ENCODE data around the gene LDHAL6B.

LDHAL6B gene

DNA sequence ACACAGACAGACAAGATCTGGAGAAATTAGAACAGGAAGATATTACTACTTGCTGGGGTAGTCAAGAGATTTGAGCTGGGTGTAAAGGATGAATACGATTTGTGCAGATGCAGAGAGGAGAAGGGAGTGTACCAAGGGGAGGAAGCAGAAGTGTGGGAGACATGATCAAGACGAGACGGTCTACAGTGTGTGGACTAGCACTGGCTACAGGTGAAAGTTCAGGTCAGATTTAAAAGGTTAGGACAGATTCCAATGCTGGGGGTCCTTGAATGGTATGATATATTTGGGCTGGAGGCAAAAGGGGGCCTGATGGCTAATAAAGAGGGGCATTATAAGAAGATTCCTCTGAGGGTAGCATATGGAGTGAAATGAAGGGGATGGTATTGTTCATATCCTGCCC is 12.1 kb downstream of the LDHAL6B start:
- DNase-seq (ENCODE audit: low read depth) = no peak

DNA sequence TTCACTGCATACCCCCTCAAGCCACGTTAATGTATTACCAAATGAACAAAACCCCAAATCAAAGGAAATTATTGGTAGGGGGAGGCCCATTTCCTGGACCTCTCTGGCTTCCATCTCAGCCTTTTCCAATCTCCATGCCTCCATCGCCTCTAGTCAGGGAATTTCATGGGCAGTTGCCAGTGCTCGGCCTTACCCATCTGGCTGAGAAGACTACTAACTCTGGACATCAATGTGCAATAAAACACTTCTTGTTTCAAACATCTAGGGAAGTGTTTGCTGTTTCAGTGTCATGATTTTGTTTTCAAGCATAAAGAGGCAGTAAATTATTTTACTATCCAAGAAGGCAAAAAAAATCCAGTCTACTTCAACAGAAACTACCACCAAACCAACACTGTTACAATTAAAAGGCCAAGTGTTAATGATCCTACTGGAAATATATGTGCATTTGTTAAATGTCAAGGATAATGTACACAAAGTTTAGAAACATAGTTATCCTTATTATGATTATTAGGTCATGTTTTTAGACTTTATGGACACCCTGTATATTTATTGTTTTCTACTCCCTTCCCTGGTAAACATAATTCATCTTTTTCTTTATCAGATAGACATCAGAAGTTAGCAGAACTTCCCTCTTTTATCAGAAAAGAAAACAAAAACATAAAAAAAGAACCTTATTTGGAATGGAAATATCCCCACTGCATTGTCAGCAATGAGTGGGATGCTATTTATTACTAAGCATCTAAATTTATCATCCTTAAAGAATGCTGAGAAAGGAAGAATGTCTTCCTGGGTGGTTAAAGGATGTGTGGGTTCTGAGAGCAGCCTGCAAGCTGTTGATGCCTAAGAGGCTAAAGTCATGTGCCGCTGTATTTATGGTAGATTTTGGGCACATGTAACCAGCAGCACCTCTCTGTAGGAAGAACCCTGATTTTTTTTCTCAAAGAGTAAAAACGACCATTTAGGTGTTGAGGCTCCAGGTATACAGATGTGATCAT is 15.2 kb downstream of the LDHAL6B start:
- peak; percentile 81 for DNase-seq (ENCODE audit: low read depth)

DNA sequence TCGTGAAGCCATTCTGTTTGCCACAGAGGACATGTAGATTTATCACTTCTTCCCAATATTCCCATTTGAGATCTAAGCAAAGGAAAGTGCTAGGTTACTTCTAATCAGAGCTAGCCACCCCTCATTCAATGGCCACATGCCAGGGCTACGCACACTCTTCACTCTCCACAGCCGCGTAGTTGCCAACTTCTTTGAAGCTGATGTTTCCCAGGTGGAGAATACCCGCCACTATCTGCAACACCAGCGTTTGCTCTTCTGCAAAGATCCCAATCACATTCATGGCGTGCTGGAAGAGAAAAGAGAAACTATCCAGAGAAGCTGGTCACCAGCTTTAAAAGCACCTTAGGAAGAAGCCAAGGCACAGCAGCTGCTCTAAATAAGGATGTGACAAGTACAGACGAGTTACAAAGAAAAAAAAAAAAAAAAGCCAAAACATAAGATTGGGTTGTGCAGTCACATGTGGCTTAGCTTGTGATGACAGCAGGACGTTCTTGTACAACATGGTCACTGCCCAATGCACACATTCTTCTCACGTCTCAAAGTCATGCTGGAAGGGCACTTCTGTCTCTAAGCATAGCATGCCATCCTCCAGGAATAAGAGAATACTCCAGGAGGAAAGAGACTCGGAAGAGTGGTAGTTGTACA is 16.4 kb downstream of the LDHAL6B start:
- DNase-seq (ENCODE audit: low read depth) = no peak

DNA sequence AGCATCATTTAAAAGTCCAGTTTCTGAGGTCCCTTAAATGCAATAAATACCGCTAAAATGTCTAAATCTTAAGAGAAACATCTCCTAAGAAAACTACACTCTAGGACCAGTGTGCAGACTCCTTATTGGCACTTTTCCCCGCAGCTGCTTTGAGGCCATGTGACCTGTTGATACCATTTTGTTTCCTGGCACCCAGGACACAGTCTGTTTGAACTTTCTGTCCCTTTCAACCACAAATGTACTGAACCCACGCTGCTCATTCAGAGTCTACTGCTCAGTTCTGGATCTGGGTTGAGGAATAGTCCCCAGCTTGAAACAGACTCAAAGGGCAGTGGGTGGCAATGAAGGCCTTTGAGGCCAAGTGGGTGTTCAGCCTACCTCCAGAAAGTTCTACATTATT is 17.1 kb downstream of the LDHAL6B start:
- DNase-seq (ENCODE audit: low read depth) = no peak

DNA sequence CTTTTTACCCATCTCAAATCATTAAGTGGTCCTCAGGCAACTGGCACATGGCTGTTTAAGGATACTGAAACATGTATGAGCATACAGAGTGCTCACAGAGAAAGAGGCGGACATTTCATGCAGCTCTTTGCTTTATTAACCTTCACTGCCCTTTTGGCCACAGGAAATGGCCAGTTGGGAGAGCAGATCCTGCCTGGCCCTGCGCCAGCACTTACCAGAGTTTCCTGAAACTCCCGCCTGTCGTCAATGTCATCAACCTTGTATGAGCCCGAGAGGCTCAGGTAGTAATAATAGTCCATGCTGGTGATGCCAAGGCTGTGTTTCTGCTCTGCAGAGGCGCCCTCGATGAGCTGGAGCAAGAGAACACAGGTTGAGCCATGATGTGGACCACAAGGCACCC is 17.8 kb downstream of the LDHAL6B start:
- no peak for DNase-seq (ENCODE audit: low read depth)

DNA sequence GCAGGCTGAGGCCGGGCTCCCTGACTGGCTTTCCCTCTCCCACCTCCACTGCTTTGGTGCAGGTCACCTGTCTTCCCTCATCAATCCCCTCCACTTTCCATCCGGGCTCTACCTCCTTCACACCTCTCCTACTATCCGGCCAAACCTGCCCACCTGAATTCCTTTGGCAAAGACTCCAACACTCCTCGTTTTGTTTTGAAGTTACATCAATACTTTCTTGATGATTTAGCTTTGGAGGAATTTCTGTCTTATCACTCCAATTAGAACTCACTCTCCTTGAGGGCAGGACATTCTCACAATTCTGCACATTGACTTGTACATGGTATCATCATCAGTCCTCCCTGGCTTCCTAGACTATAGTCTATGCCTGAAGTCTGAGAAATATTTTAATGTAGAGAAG is 20.4 kb downstream of the LDHAL6B start:
- DNase-seq (ENCODE audit: low read depth) = no peak

DNA sequence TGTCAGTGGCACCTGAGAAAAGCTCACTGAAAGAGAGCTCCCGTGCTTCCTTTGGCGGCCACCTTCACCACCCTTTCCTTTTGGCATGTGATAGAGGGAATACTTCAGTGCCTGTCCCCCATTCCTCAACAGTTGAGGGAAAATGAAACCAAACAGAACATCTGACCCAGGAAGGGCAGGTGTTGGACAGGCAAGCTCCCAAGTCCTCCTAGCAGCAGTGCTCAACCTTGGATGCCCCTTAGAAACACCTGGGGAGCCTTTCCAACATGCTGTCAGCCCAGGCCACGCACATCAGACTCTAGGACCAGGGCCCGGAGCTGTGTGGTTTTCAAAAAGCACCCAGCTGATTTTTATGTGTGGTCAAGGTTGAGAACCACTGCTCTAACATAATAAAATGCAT is 22.4 kb downstream of the LDHAL6B start:
- no peak for DNase-seq (ENCODE audit: low read depth)

DNA sequence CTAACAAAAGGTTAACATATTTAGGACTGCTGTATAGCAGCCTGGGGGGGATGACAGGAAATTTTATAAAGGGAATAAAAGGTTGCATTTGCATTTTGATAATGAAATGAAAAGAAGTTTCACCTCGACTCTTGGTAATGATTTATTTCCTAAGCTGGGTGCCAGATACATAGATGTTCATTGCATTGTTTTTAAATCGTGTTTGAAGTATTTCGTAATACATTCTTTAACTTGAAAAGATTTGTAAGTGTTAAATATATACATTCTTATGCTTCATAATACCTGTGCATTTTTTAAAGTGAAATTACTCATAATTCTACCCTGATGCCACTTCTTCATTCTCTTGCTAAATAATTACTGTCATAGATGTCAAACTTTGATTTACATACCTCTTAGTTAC is 22.8 kb downstream of the LDHAL6B start:
- DNase-seq (ENCODE audit: low read depth) = no peak

DNA sequence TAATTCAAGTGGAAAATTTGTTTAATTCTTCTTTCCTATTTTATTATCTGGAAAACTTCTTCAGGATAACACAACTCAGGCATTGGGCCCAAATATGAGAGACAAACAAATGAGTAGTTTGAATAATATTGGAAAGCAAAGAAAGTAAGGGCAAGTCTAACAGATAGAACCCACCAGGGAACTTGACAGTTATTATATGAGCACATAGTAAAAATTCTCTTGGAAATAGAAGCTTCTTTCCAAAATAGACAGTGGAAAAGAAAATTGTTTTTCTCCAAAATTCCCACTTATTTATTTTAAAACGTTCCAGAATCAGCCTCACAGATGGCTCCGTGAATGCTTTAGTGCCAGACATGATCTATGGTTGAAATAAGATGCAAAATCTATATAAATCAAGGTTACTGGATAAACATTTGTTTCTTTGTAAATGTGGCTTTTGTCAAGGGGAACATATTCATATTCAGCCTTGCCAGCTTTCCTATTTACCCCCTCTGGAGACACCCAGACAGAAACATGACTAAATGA is 23.9 kb downstream of the LDHAL6B start:
- DNase-seq (ENCODE audit: low read depth) = no peak

DNA sequence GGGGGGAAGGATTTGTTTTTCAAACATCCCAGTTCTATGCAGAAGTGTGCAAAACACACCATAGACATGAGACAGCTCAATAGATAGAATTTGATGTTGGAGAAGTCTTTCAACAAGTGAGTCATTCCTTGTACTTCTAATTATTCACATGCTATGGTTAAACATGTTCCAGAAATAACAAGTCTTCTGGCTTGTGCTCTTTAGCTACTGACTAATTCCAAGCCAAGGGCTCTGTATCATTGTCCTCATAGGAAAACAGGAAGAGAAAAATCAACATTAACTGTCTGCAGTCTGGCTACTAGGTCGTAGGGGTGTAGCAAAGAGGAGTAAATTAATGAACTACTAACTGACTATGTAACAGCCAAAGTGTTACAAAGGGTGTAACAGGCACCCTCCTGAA is 25.8 kb downstream of the LDHAL6B start:
- DNase-seq (ENCODE audit: low read depth) = peak; percentile 17

DNA sequence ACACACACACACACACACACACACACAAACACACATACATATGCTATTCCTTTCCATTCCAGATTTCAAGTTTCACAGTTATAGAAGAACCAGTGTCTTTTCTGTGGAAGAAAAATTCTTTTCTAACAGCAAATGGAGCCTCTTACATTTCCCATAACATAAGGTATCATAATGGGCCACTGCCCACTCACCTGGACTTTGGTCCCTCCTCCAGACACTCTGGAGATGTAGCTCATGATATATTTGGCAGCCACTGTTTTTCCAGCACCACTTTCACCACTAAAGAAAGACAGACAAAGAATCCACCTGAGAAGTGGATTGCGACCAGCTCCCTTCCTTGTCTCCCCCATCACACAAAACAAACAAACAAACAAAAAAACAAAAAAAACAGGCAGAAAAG is 29.8 kb downstream of the LDHAL6B start:
- no peak for DNase-seq (ENCODE audit: low read depth)

DNA sequence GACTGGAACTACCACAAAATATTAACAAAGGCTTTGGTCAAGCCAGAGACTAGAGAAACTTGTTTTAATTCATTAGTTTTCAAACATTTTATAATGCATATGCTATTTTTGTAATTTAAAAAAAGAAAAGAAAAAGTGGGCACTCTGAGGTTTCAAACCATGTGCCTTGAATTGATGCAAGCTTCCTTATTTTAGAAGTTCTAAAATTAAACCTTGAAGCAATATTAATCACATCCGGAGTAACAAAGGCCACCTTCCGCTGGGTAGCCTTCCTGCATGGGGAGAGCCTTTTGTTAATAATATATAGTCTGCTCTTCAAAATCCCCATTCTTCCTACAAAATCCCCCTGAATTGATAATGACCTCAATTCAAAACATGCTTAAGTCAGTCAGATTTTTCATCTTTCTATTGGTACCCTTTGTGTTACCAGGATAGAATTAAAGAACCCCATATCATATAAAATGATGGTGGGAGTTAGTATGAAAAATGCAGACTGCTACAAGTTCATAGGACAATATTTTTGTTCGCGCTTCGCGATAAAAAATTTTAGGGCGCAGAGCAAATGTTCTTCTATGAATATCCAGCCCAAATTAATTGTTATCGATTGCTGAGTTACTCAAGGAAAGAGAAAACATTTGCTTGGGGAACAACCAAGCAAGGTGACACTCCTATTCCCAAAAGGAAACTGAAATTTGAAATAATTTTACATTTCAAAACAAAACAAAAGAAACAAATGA is 30.6 kb downstream of the LDHAL6B start:
- no peak for DNase-seq (ENCODE audit: low read depth)

DNA sequence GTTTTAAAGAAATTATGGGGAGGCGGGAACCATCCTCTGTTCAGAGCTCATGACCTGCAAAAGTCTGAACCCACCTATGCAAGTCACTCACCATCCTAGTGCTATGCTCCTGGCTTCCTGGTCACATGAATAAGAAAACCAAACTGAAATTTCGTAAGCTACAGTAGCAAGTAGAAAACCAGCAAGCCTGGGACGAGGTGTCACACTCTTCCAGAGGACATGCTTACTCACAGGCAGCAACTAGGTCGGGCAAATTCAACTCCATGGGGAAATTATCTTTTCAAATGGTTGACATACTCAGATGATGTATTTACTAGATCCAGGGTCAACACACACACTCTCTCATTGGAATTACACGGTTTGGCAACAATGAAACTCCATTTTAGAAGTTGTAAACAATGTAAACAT is 31.3 kb downstream of the LDHAL6B start:
- no peak for DNase-seq (ENCODE audit: low read depth)

DNA sequence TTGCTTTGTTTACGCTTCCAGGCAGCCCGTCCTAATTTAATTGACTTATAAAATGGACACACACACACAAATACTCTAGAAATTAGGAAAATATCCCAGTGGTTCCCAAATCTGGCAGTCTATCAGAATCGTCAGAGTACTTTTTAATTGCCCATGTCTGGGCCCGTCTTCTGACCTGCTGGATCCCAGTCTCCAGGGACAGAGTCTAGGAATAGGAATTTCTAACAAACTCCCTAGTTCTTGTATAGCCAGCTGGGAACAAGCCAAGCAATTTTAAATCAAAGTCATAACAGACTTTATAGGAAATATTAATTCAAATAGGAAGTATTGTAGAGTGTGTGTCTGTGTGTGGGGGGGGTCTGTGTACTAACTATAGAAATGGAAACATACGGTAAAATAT is 33.4 kb downstream of the LDHAL6B start:
- no peak for DNase-seq (ENCODE audit: low read depth)

DNA sequence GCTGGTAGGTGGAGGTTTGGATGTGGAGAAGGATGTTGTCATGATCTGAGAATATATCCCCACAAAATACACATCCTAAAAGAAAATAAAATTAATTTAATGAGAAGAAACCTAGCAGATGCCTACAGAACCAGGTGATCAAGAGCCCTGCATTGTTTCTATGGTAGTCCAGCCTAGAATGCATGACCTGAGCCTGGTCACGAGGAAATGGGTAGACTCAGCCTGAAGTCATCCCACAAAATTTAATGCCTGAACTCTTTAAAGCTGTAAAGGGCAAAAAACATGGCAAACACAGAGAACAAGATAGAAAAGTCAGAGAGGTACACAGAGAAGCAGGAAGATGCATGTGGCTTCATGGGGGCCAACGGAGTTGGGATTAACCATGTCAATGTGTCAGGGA is 36.0 kb downstream of the LDHAL6B start:
- no peak for DNase-seq (ENCODE audit: low read depth)

DNA sequence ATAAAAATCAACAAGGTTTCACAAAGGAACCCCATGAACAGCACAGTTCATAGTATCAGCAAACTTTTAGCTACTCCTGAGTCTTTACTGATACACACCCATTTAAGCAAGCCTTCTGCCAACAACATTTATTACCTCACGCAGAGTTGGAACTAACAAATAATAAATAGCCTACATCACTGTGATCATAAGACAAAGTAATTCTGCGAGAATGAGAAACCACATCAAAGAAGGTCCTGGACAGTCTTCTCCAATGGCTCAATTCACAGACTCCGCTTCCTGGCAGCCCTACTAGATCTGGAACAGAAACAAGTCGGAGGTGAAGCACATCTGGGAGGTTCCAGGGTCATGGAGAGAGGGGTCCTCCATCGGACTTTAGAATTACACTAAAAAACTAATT is 37.0 kb downstream of the LDHAL6B start:
- no peak for DNase-seq (ENCODE audit: low read depth)

DNA sequence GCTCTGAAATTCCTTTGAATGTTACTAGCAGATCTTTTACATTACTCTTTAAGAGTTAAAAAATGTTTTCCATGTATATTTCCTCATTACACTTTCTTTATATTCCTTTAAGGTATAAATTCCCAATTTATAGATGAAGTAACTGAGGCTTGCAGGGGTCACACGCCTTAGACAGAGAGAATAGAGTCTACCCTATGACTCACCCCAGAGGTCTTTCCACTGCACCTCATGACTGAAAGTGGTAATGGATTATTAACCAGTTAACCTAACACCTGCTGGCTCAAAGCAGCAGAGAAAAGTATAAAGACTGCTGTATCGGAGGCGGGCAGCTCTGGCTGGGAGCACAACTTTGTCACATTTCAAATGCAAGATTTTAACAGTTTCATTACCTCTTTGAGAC is 37.7 kb downstream of the LDHAL6B start:
- DNase-seq (ENCODE audit: low read depth) = no peak

DNA sequence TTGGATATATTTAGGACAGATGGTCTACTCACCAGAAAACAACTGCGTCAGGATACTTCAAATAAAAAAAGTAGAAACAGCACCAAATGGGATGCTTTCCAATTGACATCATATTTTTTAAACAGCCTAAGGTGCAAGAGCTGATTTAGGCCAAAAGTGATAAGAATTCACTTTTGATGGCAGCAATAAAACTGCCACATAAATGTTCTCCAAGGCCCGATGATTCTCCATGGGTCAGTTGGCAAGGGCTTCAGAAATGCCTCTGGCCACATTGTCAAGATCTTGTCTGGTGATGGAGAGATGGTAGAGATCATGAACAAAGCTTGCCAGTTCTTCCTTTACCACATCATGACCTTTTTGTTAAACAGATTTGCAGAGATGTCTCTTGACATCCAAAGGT is 38.9 kb downstream of the LDHAL6B start:
- DNase-seq (ENCODE audit: low read depth) = no peak

DNA sequence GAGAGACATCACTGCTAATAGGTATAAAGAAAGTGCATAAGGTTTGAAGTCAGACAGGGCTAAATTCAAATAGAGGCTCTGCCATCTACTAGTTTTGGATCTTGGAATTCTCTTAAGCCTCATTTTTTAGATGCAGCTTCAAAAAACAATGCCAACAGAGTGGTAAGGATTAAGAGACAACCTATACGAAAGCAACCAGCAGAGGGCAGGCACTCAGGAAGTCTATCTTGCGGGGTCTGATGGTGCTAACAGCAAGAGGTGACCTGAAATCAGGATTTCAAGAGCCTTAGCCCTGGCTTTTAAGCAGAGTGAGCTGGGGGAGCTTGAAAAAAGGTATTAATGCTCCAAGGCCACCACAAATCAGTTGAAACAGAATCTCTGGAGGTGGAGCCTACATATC is 40.7 kb downstream of the LDHAL6B start:
- peak; percentile 39 for DNase-seq (ENCODE audit: low read depth)

DNA sequence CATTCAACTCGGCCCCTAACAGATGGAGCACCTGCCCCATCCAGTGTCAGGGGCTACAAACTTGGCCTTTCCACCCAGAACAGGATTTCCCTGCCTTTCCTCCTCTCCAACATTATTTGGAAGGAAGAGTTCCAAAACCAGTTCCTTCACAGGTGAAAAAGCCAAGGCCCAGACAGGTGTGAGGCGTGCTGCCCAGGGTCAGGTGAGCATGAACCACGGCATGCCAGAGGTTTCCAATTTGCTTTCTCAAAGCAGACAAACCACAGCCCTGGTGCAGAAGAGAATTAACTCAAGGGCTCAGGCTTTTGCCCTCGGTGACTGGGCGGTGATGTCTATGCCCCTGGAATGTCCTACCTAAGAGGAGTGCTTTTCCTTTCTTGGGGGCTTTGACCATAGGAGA is 43.2 kb downstream of the LDHAL6B start:
- no peak for DNase-seq (ENCODE audit: low read depth)

DNA sequence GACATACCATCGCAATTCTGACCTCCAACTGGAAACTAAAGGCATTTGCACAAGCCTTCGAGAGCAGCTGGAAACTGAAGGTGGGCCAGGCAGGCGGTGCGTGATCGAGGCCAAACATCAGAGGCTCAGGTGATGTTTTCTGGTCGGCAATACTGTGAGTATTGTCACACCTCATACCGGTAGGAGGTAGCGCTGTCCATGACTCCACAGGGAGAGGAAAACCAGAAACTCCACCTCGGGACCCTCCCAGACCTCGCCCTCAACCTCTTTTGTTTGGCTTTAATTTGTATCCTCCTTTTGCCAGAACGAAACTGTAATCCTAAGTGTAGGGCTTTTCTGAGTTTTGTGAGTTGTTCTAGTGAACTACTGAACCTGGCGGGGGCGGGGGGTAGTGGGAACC is 43.6 kb downstream of the LDHAL6B start:
- no peak for DNase-seq (ENCODE audit: low read depth)

DNA sequence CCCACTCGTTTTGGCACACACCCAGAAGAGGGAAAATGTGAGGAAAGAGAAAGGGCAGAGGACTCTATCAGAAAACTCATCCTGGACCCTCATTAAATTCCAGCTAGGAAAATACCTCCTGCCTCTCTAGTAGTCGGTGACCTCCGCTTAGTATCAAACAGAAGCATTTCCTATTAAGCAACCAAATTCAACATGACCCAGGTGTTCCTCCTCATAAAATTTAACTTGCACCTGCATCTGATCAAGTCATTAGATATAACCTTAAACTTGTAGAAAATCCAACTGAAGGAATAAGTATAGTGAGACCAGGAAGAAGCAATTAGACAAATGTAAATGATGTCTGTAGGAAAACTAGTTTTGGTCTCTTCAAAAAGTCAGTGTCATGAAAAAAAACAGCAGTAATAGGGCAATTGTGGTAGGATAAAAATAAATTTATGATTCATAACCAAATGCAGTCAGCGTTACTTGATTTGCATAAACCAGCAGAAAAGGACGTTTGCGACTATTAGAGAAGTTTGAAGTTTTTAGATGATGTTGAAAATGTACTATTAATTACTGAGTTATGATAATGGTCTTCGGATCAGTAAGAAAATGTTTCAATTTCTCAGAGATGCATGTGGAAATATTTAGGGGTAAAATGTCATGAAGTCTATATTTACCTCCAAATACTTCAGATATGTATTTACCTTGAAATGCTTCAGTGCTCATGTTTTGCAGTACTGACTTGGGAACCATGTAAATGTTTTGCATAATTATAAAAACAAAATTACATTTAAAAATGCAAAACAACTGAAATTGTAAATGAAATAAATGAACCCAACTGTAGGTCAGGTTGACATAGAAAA is 44.6 kb downstream of the LDHAL6B start:
- DNase-seq (ENCODE audit: low read depth) = no peak
